ENCODE data around the gene TM7SF3. TPM values are rescaled to one million over a fixed set of nuclear protein-coding genes. Genes with fewer than 3 reads are reported as not detected.

The TM7SF3 gene
- total RNA-seq, 1 experiment from 2014 or later: 114 TPM

GRCh38 chr12:27061317-27061716 is 47.1 kb upstream of the TM7SF3 start:
- H3K9me2 ChIP-seq (replicated peaks; ENCODE audit: low read length): no peaks in the 10 kb centered on the region
- no peaks in the 10 kb centered on the region for H3F3A ChIP-seq (ENCODE audit: low read length, unreplicated experiment)
- H2AFZ ChIP-seq (ENCODE audit: low read length): no peak overlapping the region
- H3K9me3 ChIP-seq (ENCODE audit: low read length): no peaks in the 10 kb centered on the region
- H3K36me3 ChIP-seq (ENCODE audit: low read depth, low read length): no peaks in the 10 kb centered on the region
- no peaks in the 10 kb centered on the region for H3K27me3 ChIP-seq (ENCODE audit: low read length)
- no TSS peak for BruUV-seq (replicated peaks)
- H3K27ac ChIP-seq (ENCODE audit: low read length): no peak overlapping the region
- no peaks in the 10 kb centered on the region for H3K79me2 ChIP-seq (ENCODE audit: low read length)
- peaks cover 16% of the 10 kb centered on the region for H3K4me1 ChIP-seq (ENCODE audit: insufficient read depth, low read length)
- DNase-seq (no peak), ATAC-seq (no peak)
- H3K9ac ChIP-seq (ENCODE audit: low read length): no peak overlapping the region
- ChIA-PET POLR2A (ENCODE audit: unreplicated experiment) (no interaction called here), CTCF (no interaction called here)
- intact Hi-C loops (cut with micrococcal nuclease): no loop called here
- no peak for TF ChIP-seq EZH2 (IDR thresholded peaks at IDR 0.05; ENCODE audit: low read length, unreplicated experiment)
- TF ChIP-seq CTCF (conservative IDR thresholded peaks at IDR 0.05; ENCODE audit: low read depth, low read length): no peak
- TF ChIP-seq EZH2phosphoT487 (IDR thresholded peaks at IDR 0.05; ENCODE audit: borderline replicate concordance, low read length): no peak
- H3K4me2 ChIP-seq (ENCODE audit: low read length): no peak overlapping the region
- H4K20me1 ChIP-seq (ENCODE audit: low read length): no peaks in the 10 kb centered on the region
- no peak overlapping the region for H3K4me3 ChIP-seq (ENCODE audit: low read length)

DNA sequence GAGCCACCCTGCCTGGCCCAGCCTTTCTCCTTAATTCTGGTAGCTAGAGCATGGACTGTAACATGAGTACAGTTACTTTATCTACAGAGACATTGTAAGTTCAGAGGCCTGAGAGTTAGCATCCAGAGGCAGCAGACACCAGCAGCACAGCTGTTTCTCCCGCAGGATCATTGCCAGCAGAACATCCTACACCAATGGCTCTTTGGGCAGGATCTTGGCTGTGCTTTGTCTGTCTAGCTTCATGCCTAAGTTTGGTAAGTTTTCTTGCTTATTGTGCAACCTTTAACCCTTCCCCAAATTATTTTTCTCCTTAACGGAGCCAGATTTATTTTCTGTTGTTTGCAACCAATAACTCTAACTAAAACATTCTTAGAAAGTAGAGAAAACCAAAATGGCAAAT is 46.6 kb upstream of the TM7SF3 start:
- ATAC-seq (no peak), DNase-seq (no peak)
- no peaks in the 10 kb centered on the region for H3K36me3 ChIP-seq (ENCODE audit: low read depth, low read length)
- POLR2A ChIA-PET (ENCODE audit: unreplicated experiment): no interaction called here
- H3K9ac ChIP-seq (ENCODE audit: low read length): no peak overlapping the region
- BruUV-seq (replicated peaks): no TSS peak
- no peaks in the 10 kb centered on the region for H3K27me3 ChIP-seq (ENCODE audit: low read length)
- H3K27ac ChIP-seq (ENCODE audit: low read length): no peak overlapping the region
- TF ChIP-seq CTCF (conservative IDR thresholded peaks at IDR 0.05; ENCODE audit: low read depth, low read length) (no peak), EZH2phosphoT487 (IDR thresholded peaks at IDR 0.05; ENCODE audit: borderline replicate concordance, low read length) (no peak), EZH2 (IDR thresholded peaks at IDR 0.05; ENCODE audit: low read length, unreplicated experiment) (no peak)
- H3K4me3 ChIP-seq (ENCODE audit: low read length): no peak overlapping the region
- no peaks in the 10 kb centered on the region for H3F3A ChIP-seq (ENCODE audit: low read length, unreplicated experiment)
- H3K79me2 ChIP-seq (ENCODE audit: low read length): no peaks in the 10 kb centered on the region
- H3K4me1 ChIP-seq (ENCODE audit: insufficient read depth, low read length): peaks cover 16% of the 10 kb centered on the region
- H4K20me1 ChIP-seq (ENCODE audit: low read length): no peaks in the 10 kb centered on the region
- H3K9me3 ChIP-seq (ENCODE audit: low read length): no peaks in the 10 kb centered on the region
- CTCF ChIA-PET: interaction anchor here (0.7 kb wide), 1 partner anchor 127 kb away, joined by 3 read pairs; no protein-coding TSS in a partner anchor
- intact Hi-C loops (cut with micrococcal nuclease): no loop called here
- no peak overlapping the region for H2AFZ ChIP-seq (ENCODE audit: low read length)
- H3K9me2 ChIP-seq (replicated peaks; ENCODE audit: low read length): no peaks in the 10 kb centered on the region
- no peak overlapping the region for H3K4me2 ChIP-seq (ENCODE audit: low read length)

DNA sequence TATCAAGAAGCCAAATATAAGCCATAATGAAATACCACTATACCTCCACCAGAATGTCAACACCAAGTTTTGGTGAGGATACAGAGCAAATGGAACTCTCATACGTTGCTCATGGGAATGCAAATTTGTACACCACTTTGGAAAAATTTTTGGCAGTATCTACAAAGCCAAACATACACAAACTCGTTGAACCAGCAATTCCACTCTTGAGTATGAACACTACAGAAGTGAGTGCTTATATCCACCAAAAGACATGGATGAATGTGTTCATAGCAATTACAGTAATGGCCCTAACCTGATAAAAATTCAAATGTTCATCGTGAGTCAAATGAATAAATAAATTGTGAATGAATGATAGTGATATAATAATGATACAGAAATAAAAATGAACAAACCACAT is 43.4 kb upstream of the TM7SF3 start:
- POLR2A ChIA-PET (ENCODE audit: unreplicated experiment): no interaction called here
- Histone ChIP-seq H3K9me2 (replicated peaks; ENCODE audit: low read length) (no peaks in the 10 kb centered on the region), H3F3A (ENCODE audit: low read length, unreplicated experiment) (no peaks in the 10 kb centered on the region), H3K36me3 (ENCODE audit: low read depth, low read length) (no peaks in the 10 kb centered on the region), H3K4me3 (ENCODE audit: low read length) (no peak overlapping the region), H2AFZ (ENCODE audit: low read length) (no peak overlapping the region), H3K9ac (ENCODE audit: low read length) (no peak overlapping the region), H3K27ac (ENCODE audit: low read length) (0 out of 2 replicates have a peak overlapping the region, but pooled peaks have one; percentile 9), H3K27me3 (ENCODE audit: low read length) (no peaks in the 10 kb centered on the region), H3K79me2 (ENCODE audit: low read length) (no peaks in the 10 kb centered on the region), H3K4me1 (ENCODE audit: insufficient read depth, low read length) (peaks cover 16% of the 10 kb centered on the region), H3K4me2 (ENCODE audit: low read length) (0 out of 2 replicates have a peak overlapping the region, but pooled peaks have one; percentile 0), H3K9me3 (ENCODE audit: low read length) (no peaks in the 10 kb centered on the region), H4K20me1 (ENCODE audit: low read length) (no peaks in the 10 kb centered on the region)
- intact Hi-C loops (cut with micrococcal nuclease): no loop called here
- ATAC-seq (peak; percentile 74), DNase-seq (peak; percentile 92)
- TF ChIP-seq EZH2phosphoT487 (IDR thresholded peaks at IDR 0.05; ENCODE audit: borderline replicate concordance, low read length): no peak
- no peak for TF ChIP-seq EZH2 (IDR thresholded peaks at IDR 0.05; ENCODE audit: low read length, unreplicated experiment)
- BruUV-seq (replicated peaks): no TSS peak
- CTCF ChIA-PET: no interaction called here
